ENCODE results near the gene EVI2B.
"Not testable (repeated sequence)": the region's sequence is repeated elsewhere in the genome, so short reads cannot be mapped to it uniquely, and the experiment has no call there.

Gene EVI2B

GRCh38 chr17:31313982-31314781 is at the start of gene EVI2B:
TSS of gene EVI2B (minus strand) at chr17:31314054. CDS start at chr17:31305609, 8,445 bp downstream.
- peak within 1 kb of the TSS; percentile 89 for H3K4me3 ChIP-seq (ENCODE audit: low read depth, low read length)
- no peak for TF ChIP-seq CTCF (IDR thresholded peaks at IDR 0.05; ENCODE audit: insufficient read depth, low read depth, low read length, missing control alignments)
- DNase-seq (ENCODE audit: low read depth) = peak; percentile 81

GRCh38 chr17:31357839-31358394 is 44.1 kb upstream of the EVI2B start:
- DNase-seq (ENCODE audit: low read depth) = no peak
- no peak overlapping the region for H3K4me3 ChIP-seq (ENCODE audit: low read depth, low read length)
- TF ChIP-seq CTCF (IDR thresholded peaks at IDR 0.05; ENCODE audit: insufficient read depth, low read depth, low read length, missing control alignments) = no peak

- DNase-seq (ENCODE audit: low read depth) = no peak
- H3K4me3 ChIP-seq (ENCODE audit: low read depth, low read length) = no peak overlapping the region
- no peak for TF ChIP-seq CTCF (IDR thresholded peaks at IDR 0.05; ENCODE audit: insufficient read depth, low read depth, low read length, missing control alignments)
Observed at GRCh38 chr17:31357091-31357490, 43.2 kb upstream of the EVI2B start.

- H3K4me3 ChIP-seq (ENCODE audit: low read depth, low read length) = no peak overlapping the region
- DNase-seq (ENCODE audit: low read depth) = no peak
- no peak for TF ChIP-seq CTCF (IDR thresholded peaks at IDR 0.05; ENCODE audit: insufficient read depth, low read depth, low read length, missing control alignments)
Observed at GRCh38 chr17:31355935-31356334, 42.1 kb upstream of the EVI2B start.

- H3K4me3 ChIP-seq (ENCODE audit: low read depth, low read length) = no peak overlapping the region
- TF ChIP-seq CTCF (IDR thresholded peaks at IDR 0.05; ENCODE audit: insufficient read depth, low read depth, low read length, missing control alignments) = no peak
- no peak for DNase-seq (ENCODE audit: low read depth)
Observed at GRCh38 chr17:31349454-31349853, 35.6 kb upstream of the EVI2B start.

- DNase-seq (ENCODE audit: low read depth); H3K4me3 ChIP-seq (ENCODE audit: low read depth, low read length): not testable (repeated sequence)
Observed at GRCh38 chr17:31345191-31345747, 31.4 kb upstream of the EVI2B start.

GRCh38 chr17:31339906-31340661 is 26.2 kb upstream of the EVI2B start:
- no peak for TF ChIP-seq CTCF (IDR thresholded peaks at IDR 0.05; ENCODE audit: insufficient read depth, low read depth, low read length, missing control alignments)
- H3K4me3 ChIP-seq (ENCODE audit: low read depth, low read length) = no peak overlapping the region
- DNase-seq (ENCODE audit: low read depth) = no peak
